CD8-positive, alpha-beta memory T cell (primary cell): Measurements from ENCODE around the gene STIL. TPM values are rescaled to one million over a fixed set of nuclear protein-coding genes. Genes with fewer than 3 reads are reported as not detected.
A peak's percentile ranks its signal among the peaks of the same experiment; 100 is the strongest.
"Not testable (repeated sequence)": the region's sequence is repeated elsewhere in the genome, so short reads cannot be mapped to it uniquely, and the experiment has no call there.

Experiments used
- CTCF ChIA-PET: fragments of 350-600 bp; sonication (Branson Sonifier 250); formaldehyde crosslinking; loops from one replicate; lab custom pipeline; 2021; ENCODE audit warnings: antibody characterized with exemption; lab: Charles Lee
- POLR2A ChIA-PET: fragments of 350-600 bp; sonication (Branson Sonifier 250); formaldehyde crosslinking; loops from one replicate; lab custom pipeline; 2021; ENCODE audit warnings: antibody characterized with exemption; lab: Charles Lee
- DNase-seq, 5 donors: peaks; one replicate each; pipeline versions ENCODE4 v3.0.0 to v3.0.0-alpha.2; 2020 to 2022; ENCODE audit warnings: mixed read lengths in 1 of 5
- H3K27ac ChIP-seq: one replicate; pipeline ENCODE4 v1.7.0; 2013; ENCODE audit warnings: low read depth, mild to moderate bottlenecking, low read length, moderate library complexity
- H3K27me3 ChIP-seq: 2 replicates; pipeline ENCODE4 v1.7.0; 2013; ENCODE audit warnings: low read length, mild to moderate bottlenecking; ENCODE audit not compliant: insufficient read depth, poor library complexity, severe bottlenecking
- H3K36me3 ChIP-seq: 2 replicates; pipeline ENCODE4 v1.7.0; 2013; ENCODE audit warnings: mild to moderate bottlenecking, low read length, moderate library complexity; ENCODE audit not compliant: insufficient read depth
- H3K4me1 ChIP-seq: 2 replicates; pipeline ENCODE4 v1.7.0; 2013; ENCODE audit warnings: mild to moderate bottlenecking, low read length, moderate library complexity; ENCODE audit not compliant: insufficient read depth
- H3K4me3 ChIP-seq: 2 replicates; pipeline ENCODE4 v1.7.0; 2013; ENCODE audit warnings: mild to moderate bottlenecking, low read length
- H3K9me3 ChIP-seq: 2 replicates; pipeline ENCODE4 v1.7.0; 2013; ENCODE audit warnings: mild to moderate bottlenecking, low read length
- H3K27ac Mint-ChIP-seq, 8 donors: one replicate each; pipeline ENCODE4 v1.8.0; 2020 to 2021; ENCODE audit warnings: mixed read lengths in 8 of 8, mild to moderate bottlenecking in 6 of 8, inconsistent platforms in 3 of 8, moderate library complexity in 3 of 8
- H3K27me3 Mint-ChIP-seq, 2 donors: one replicate each; pipeline ENCODE4 v1.8.0; 2020 to 2021; ENCODE audit warnings: mixed read lengths in 2 of 2, mild to moderate bottlenecking in 1 of 2, moderate library complexity in 1 of 2
- H3K36me3 Mint-ChIP-seq, 3 donors: one replicate each; pipeline ENCODE4 v1.8.0; 2020 to 2021; ENCODE audit warnings: mixed read lengths in 3 of 3, inconsistent platforms in 1 of 3, mild to moderate bottlenecking in 1 of 3
- H3K4me1 Mint-ChIP-seq, 3 donors: one replicate each; pipeline ENCODE4 v1.8.0; 2020 to 2021; ENCODE audit warnings: mixed read lengths in 3 of 3, inconsistent platforms in 1 of 3, mild to moderate bottlenecking in 1 of 3
- H3K4me3 Mint-ChIP-seq, 7 donors: one replicate each; pipeline ENCODE4 v1.8.0; 2020 to 2021; ENCODE audit warnings: mixed read lengths in 7 of 7, mild to moderate bottlenecking in 6 of 7, moderate library complexity in 4 of 7, inconsistent platforms in 2 of 7
- H3K9me3 Mint-ChIP-seq, 5 donors: one replicate each; pipeline ENCODE4 v1.8.0; 2020 to 2022; ENCODE audit warnings: mixed read lengths in 5 of 5, mild to moderate bottlenecking in 3 of 5, moderate library complexity in 2 of 5, inconsistent platforms in 1 of 5
- polyA plus RNA-seq: library from polyadenylated mRNA; unstranded; fragments of 300-500 nt; fragmentation: Illumina TruSeq; gene quantifications from one replicate; pipeline ENCODE4 v1.2.3, GENCODE V29; 2021
- total RNA-seq, 2 experiments: library from RNA; stranded (reverse); gene quantifications; one replicate each; pipeline ENCODE4 v1.2.3, GENCODE V29; 2021

The STIL gene
- 10 to 100 TPM; 18.4 to 19.1 TPM for total RNA-seq
- 0.15 TPM for polyA plus RNA-seq

GRCh38 chr1:47313915-47314664 lies at the start of gene STIL:
Gene STIL, minus strand, starts transcription at chr1:47314147. Its CDS starts 3,828 bp downstream, at chr1:47310319.
- peak within 1 kb of the TSS; percentile 85 for H3K4me3 ChIP-seq
- H3K4me1 ChIP-seq = peaks cover 7% of the 10 kb centered on the region
- Mint-ChIP-seq H3K4me3 (peak within 1 kb of the TSS; percentile 87 to 97 (median 93)), H3K9me3 (no peaks in the 10 kb centered on the region), H3K27ac (peak within 1 kb of the TSS; percentile 87 to 98 (median 93)), H3K4me1 (peaks cover 16 to 21% (median 18%) of the 10 kb centered on the region in 3 donors), H3K27me3 (peaks cover 0 to 5% of the 10 kb centered on the region in 2 donors), H3K36me3 (peaks cover 0 to 4% (median 0%) of the 10 kb centered on the region in 3 donors)
- H3K27me3 ChIP-seq = no peaks in the 10 kb centered on the region
- H3K36me3 ChIP-seq = no peaks in the 10 kb centered on the region
- DNase-seq = peak; percentile 95 to 97 (median 96)
- H3K9me3 ChIP-seq = no peaks in the 10 kb centered on the region
- H3K27ac ChIP-seq = peak within 1 kb of the TSS; percentile 82
- POLR2A ChIA-PET = interaction anchor here (0.9 to 2.1 kb wide), 3 partner anchors 19 to 124 kb away, joined by 3 to 20 read pairs (median 4); partner anchors contain the start of genes CMPK1 and FOXD2
- CTCF ChIA-PET = interaction anchor here (0.9 to 1.9 kb wide), 5 partner anchors 8 to 124 kb away, joined by 4 to 14 read pairs (median 4); partner anchors contain the start of genes CMPK1 and FOXD2

- no peak for DNase-seq
- H3K4me1 Mint-ChIP-seq = peaks cover 15 to 41% (median 18%) of the 10 kb centered on the region in 3 donors
- H3K4me1 ChIP-seq = no peaks in the 10 kb centered on the region
- ChIA-PET POLR2A (no interaction called here), CTCF (no interaction called here)
- no peak overlapping the region for H3K27ac Mint-ChIP-seq
- no peaks in the 10 kb centered on the region for H3K27me3 ChIP-seq
- no peaks in the 10 kb centered on the region for H3K9me3 ChIP-seq
- H3K4me3 Mint-ChIP-seq = no peak overlapping the region
- no peak overlapping the region for H3K4me3 ChIP-seq
- H3K36me3 ChIP-seq = no peaks in the 10 kb centered on the region
- peaks cover 0 to 8% (median 0%) of the 10 kb centered on the region in 3 donors for H3K36me3 Mint-ChIP-seq
- H3K27me3 Mint-ChIP-seq = no peaks in the 10 kb centered on the region
- H3K9me3 Mint-ChIP-seq = no peaks in the 10 kb centered on the region
- no peak overlapping the region for H3K27ac ChIP-seq
Observed at GRCh38 chr1:47362828-47363227, 48.9 kb upstream of the STIL start.

GRCh38 chr1:47361380-47361779 lies 47.4 kb upstream of the STIL start:
- Mint-ChIP-seq H3K27ac (no peak overlapping the region), H3K4me1 (peaks cover 16 to 43% (median 19%) of the 10 kb centered on the region in 3 donors), H3K36me3 (peaks cover 0 to 6% (median 0%) of the 10 kb centered on the region in 3 donors), H3K27me3 (no peaks in the 10 kb centered on the region), H3K9me3 (no peaks in the 10 kb centered on the region), H3K4me3 (no peak overlapping the region)
- H3K4me3 ChIP-seq = no peak overlapping the region
- no peaks in the 10 kb centered on the region for H3K4me1 ChIP-seq
- H3K27me3 ChIP-seq = no peaks in the 10 kb centered on the region
- DNase-seq = no peak
- no peaks in the 10 kb centered on the region for H3K36me3 ChIP-seq
- CTCF ChIA-PET = no interaction called here
- no peak overlapping the region for H3K27ac ChIP-seq
- POLR2A ChIA-PET = interaction anchor here (0.6 kb wide), 1 partner anchor 320 kb away, joined by 3 read pairs; no protein-coding TSS in a partner anchor
- no peaks in the 10 kb centered on the region for H3K9me3 ChIP-seq

- ChIA-PET CTCF (no interaction called here), POLR2A (no interaction called here)
- Mint-ChIP-seq H3K36me3 (peaks cover 0 to 23% (median 2%) of the 10 kb centered on the region in 3 donors), H3K27ac (no peak overlapping the region), H3K9me3 (no peaks in the 10 kb centered on the region), H3K27me3 (no peaks in the 10 kb centered on the region), H3K4me3 (no peak overlapping the region), H3K4me1 (peaks cover 19 to 53% (median 31%) of the 10 kb centered on the region in 3 donors)
- no peak overlapping the region for H3K4me3 ChIP-seq
- no peaks in the 10 kb centered on the region for H3K9me3 ChIP-seq
- no peak overlapping the region for H3K27ac ChIP-seq
- no peaks in the 10 kb centered on the region for H3K36me3 ChIP-seq
- no peaks in the 10 kb centered on the region for H3K4me1 ChIP-seq
- no peak for DNase-seq
- no peaks in the 10 kb centered on the region for H3K27me3 ChIP-seq
Observed at GRCh38 chr1:47351305-47351704, 37.4 kb upstream of the STIL start.

GRCh38 chr1:47348246-47348645 lies 34.3 kb upstream of the STIL start:
- H3K9me3 Mint-ChIP-seq = no peaks in the 10 kb centered on the region
- H3K27me3 ChIP-seq = no peaks in the 10 kb centered on the region
- H3K27me3 Mint-ChIP-seq = no peaks in the 10 kb centered on the region
- no peak for DNase-seq
- H3K36me3 Mint-ChIP-seq = peaks cover 0 to 30% (median 3%) of the 10 kb centered on the region in 3 donors
- H3K4me1 ChIP-seq = no peaks in the 10 kb centered on the region
- H3K4me3 Mint-ChIP-seq = no peak overlapping the region
- peaks cover 18 to 44% (median 22%) of the 10 kb centered on the region in 3 donors for H3K4me1 Mint-ChIP-seq
- ChIA-PET CTCF (interaction anchor here (0.6 kb wide), 1 partner anchor 22 kb away, joined by 4 read pairs; no protein-coding TSS in a partner anchor), POLR2A (no interaction called here)
- no peak overlapping the region for H3K27ac Mint-ChIP-seq
- H3K36me3 ChIP-seq = no peaks in the 10 kb centered on the region
- no peaks in the 10 kb centered on the region for H3K9me3 ChIP-seq
- H3K4me3 ChIP-seq = no peak overlapping the region
- H3K27ac ChIP-seq = no peak overlapping the region

GRCh38 chr1:47347735-47348134 lies 33.8 kb upstream of the STIL start:
- H3K9me3 ChIP-seq = no peaks in the 10 kb centered on the region
- no peaks in the 10 kb centered on the region for H3K36me3 ChIP-seq
- Mint-ChIP-seq H3K36me3 (peaks cover 0 to 30% (median 3%) of the 10 kb centered on the region in 3 donors), H3K27me3 (no peaks in the 10 kb centered on the region), H3K9me3 (no peaks in the 10 kb centered on the region), H3K27ac (peak overlapping the region in 1 of 8 donors; percentile 5), H3K4me3 (no peak overlapping the region), H3K4me1 (peaks cover 15 to 40% (median 17%) of the 10 kb centered on the region in 3 donors)
- no peaks in the 10 kb centered on the region for H3K4me1 ChIP-seq
- no peak for DNase-seq
- CTCF ChIA-PET = interaction anchor here (0.6 kb wide), 1 partner anchor 21 kb away, joined by 4 read pairs; no protein-coding TSS in a partner anchor
- H3K4me3 ChIP-seq = no peak overlapping the region
- no peaks in the 10 kb centered on the region for H3K27me3 ChIP-seq
- no peak overlapping the region for H3K27ac ChIP-seq
- POLR2A ChIA-PET = no interaction called here

GRCh38 chr1:47346979-47347378 lies 33.0 kb upstream of the STIL start:
- H3K27me3 ChIP-seq, H3K36me3 ChIP-seq, DNase-seq, H3K4me3 Mint-ChIP-seq, H3K27ac ChIP-seq, H3K4me1 ChIP-seq, H3K4me3 ChIP-seq, H3K27me3 Mint-ChIP-seq, CTCF ChIA-PET, H3K9me3 Mint-ChIP-seq, H3K9me3 ChIP-seq, H3K27ac Mint-ChIP-seq, POLR2A ChIA-PET: not testable (repeated sequence)
- H3K4me1 Mint-ChIP-seq = peaks cover 12 to 35% (median 17%) of the 10 kb centered on the region in 3 donors
- peaks cover 0 to 30% (median 3%) of the 10 kb centered on the region in 3 donors for H3K36me3 Mint-ChIP-seq

- Mint-ChIP-seq H3K4me1 (peaks cover 31 to 43% (median 40%) of the 10 kb centered on the region in 3 donors), H3K27me3 (no peaks in the 10 kb centered on the region), H3K4me3 (no peak overlapping the region), H3K27ac (peak overlapping the region in 2 of 8 donors; percentile 68 to 84), H3K36me3 (peaks cover 0 to 18% (median 1%) of the 10 kb centered on the region in 3 donors), H3K9me3 (no peaks in the 10 kb centered on the region)
- H3K4me3 ChIP-seq = no peak overlapping the region
- POLR2A ChIA-PET = no interaction called here
- no peaks in the 10 kb centered on the region for H3K9me3 ChIP-seq
- H3K4me1 ChIP-seq = peaks cover 9% of the 10 kb centered on the region
- no peak for DNase-seq
- no peaks in the 10 kb centered on the region for H3K27me3 ChIP-seq
- no peaks in the 10 kb centered on the region for H3K36me3 ChIP-seq
- CTCF ChIA-PET = interaction anchor here (0.7 kb wide), 1 partner anchor 24 kb away, joined by 3 read pairs; no protein-coding TSS in a partner anchor
- no peak overlapping the region for H3K27ac ChIP-seq
Observed at GRCh38 chr1:47340227-47340626, 26.3 kb upstream of the STIL start.
